ENCODE data around the gene SLC22A17. TPM values are rescaled to one million over a fixed set of nuclear protein-coding genes. Genes with fewer than 3 reads are reported as not detected.
"Not testable (repeated sequence)": the region's sequence is repeated elsewhere in the genome, so short reads cannot be mapped to it uniquely, and the experiment has no call there.

Gene SLC22A17
- total and polyA plus RNA-seq, 2 experiments from 2014 or later = 44.4 to 62.9 TPM

- Histone ChIP-seq H4K20me1 (ENCODE audit: insufficient read depth, poor library complexity, severe bottlenecking) (peaks cover 12% of the 10 kb centered on the region), H3K4me3 (no peak overlapping the region), H3K9me3 (ENCODE audit: low read depth) (no peaks in the 10 kb centered on the region), H3K27me3 (no peaks in the 10 kb centered on the region), H3K9me2 (replicated peaks; ENCODE audit: insufficient read depth) (no peaks in the 10 kb centered on the region), H3K36me3 (replicated peaks; ENCODE audit: insufficient read depth, low read depth) (no peaks in the 10 kb centered on the region), H2AFZ (no peak overlapping the region), H3K4me1 (ENCODE audit: insufficient read depth) (peaks cover 9% of the 10 kb centered on the region), H3K4me2 (no peak overlapping the region), H3K27ac (no peak overlapping the region), H3K79me2 (peaks cover 26% of the 10 kb centered on the region)
- no peak for DNase-seq (ENCODE audit: low spot score)
- no peak for TF ChIP-seq CTCF (IDR thresholded peaks at IDR 0.05; ENCODE audit: poor library complexity)
- TF ChIP-seq EZH2 (IDR thresholded peaks at IDR 0.05; ENCODE audit: borderline replicate concordance) = no peak
- TF ChIP-seq EZH2phosphoT487 (IDR thresholded peaks at IDR 0.05; ENCODE audit: low read depth, severe bottlenecking, unreplicated experiment) = no peak
- 87% methylated on average over 13 of the region's 13 CpGs for WGBS (ENCODE audit: low lambda C conversion rate, missing lambda C conversion rate)
Observed at GRCh38 chr14:23326491-23327332, 26.0 kb downstream of the SLC22A17 start.

GRCh38 chr14:23325746-23326145 lies 26.9 kb downstream of the SLC22A17 start:
- H3K9me2 ChIP-seq (replicated peaks; ENCODE audit: insufficient read depth); H3K27ac ChIP-seq; H2AFZ ChIP-seq; H3K9me3 ChIP-seq (ENCODE audit: low read depth); H3K36me3 ChIP-seq (replicated peaks; ENCODE audit: insufficient read depth, low read depth); H3K4me3 ChIP-seq; H3K4me2 ChIP-seq; H3K27me3 ChIP-seq; DNase-seq (ENCODE audit: low spot score); H3K4me1 ChIP-seq (ENCODE audit: insufficient read depth): not testable (repeated sequence)
- peaks cover 12% of the 10 kb centered on the region for H4K20me1 ChIP-seq (ENCODE audit: insufficient read depth, poor library complexity, severe bottlenecking)
- peaks cover 28% of the 10 kb centered on the region for H3K79me2 ChIP-seq
- 100% methylated on average over 4 of the region's 5 CpGs for WGBS (ENCODE audit: low lambda C conversion rate, missing lambda C conversion rate)

GRCh38 chr14:23324993-23325392 lies 27.7 kb downstream of the SLC22A17 start:
- H3K4me3 ChIP-seq = no peak overlapping the region
- no peak overlapping the region for H3K4me2 ChIP-seq
- H3K9me2 ChIP-seq (replicated peaks; ENCODE audit: insufficient read depth) = no peaks in the 10 kb centered on the region
- TF ChIP-seq EZH2phosphoT487 (IDR thresholded peaks at IDR 0.05; ENCODE audit: low read depth, severe bottlenecking, unreplicated experiment) = no peak
- no peak for TF ChIP-seq EZH2 (IDR thresholded peaks at IDR 0.05; ENCODE audit: borderline replicate concordance)
- TF ChIP-seq CTCF (IDR thresholded peaks at IDR 0.05; ENCODE audit: poor library complexity) = no peak
- no peaks in the 10 kb centered on the region for H3K27me3 ChIP-seq
- peaks cover 28% of the 10 kb centered on the region for H3K79me2 ChIP-seq
- H4K20me1 ChIP-seq (ENCODE audit: insufficient read depth, poor library complexity, severe bottlenecking) = peaks cover 12% of the 10 kb centered on the region
- H2AFZ ChIP-seq = no peak overlapping the region
- H3K9me3 ChIP-seq (ENCODE audit: low read depth) = no peaks in the 10 kb centered on the region
- H3K4me1 ChIP-seq (ENCODE audit: insufficient read depth) = peaks cover 14% of the 10 kb centered on the region
- DNase-seq (ENCODE audit: low spot score) = no peak
- 92% methylated on average over 7 of the region's 7 CpGs for whole genome bisulfite sequencing (ENCODE audit: low lambda C conversion rate, missing lambda C conversion rate)
- H3K27ac ChIP-seq = no peak overlapping the region
- no peaks in the 10 kb centered on the region for H3K36me3 ChIP-seq (replicated peaks; ENCODE audit: insufficient read depth, low read depth)

- no peaks in the 10 kb centered on the region for H3K9me3 ChIP-seq (ENCODE audit: low read depth)
- no peaks in the 10 kb centered on the region for H3K9me2 ChIP-seq (replicated peaks; ENCODE audit: insufficient read depth)
- H3K4me1 ChIP-seq (ENCODE audit: insufficient read depth) = peaks cover 14% of the 10 kb centered on the region
- H3K4me3 ChIP-seq = no peak overlapping the region
- TF ChIP-seq EZH2 (IDR thresholded peaks at IDR 0.05; ENCODE audit: borderline replicate concordance) = no peak
- whole genome bisulfite sequencing (ENCODE audit: low lambda C conversion rate, missing lambda C conversion rate) = 96% methylated on average over 2 of the region's 2 CpGs
- no peaks in the 10 kb centered on the region for H3K27me3 ChIP-seq
- H3K4me2 ChIP-seq = no peak overlapping the region
- no peaks in the 10 kb centered on the region for H3K36me3 ChIP-seq (replicated peaks; ENCODE audit: insufficient read depth, low read depth)
- no peak for DNase-seq (ENCODE audit: low spot score)
- H2AFZ ChIP-seq = no peak overlapping the region
- no peak overlapping the region for H3K27ac ChIP-seq
- H3K79me2 ChIP-seq = peaks cover 28% of the 10 kb centered on the region
- peaks cover 12% of the 10 kb centered on the region for H4K20me1 ChIP-seq (ENCODE audit: insufficient read depth, poor library complexity, severe bottlenecking)
Observed at GRCh38 chr14:23324455-23324846, 28.2 kb downstream of the SLC22A17 start.

All from hepatocyte (in vitro differentiated cells).